Parathyroid adenoma (tissue), 2 donors: ENCODE data around the gene KRT15.

Source experiments
- H2AFZ ChIP-seq: fragments of 300-600 bp; sonication (generic); one replicate; pipeline ENCODE4 v1.7.0; 2017; ENCODE audit warnings: antibody characterized with exemption, mild to moderate bottlenecking
- H3K27ac ChIP-seq: fragments of 300-600 bp; sonication (generic); one replicate; pipeline ENCODE4 v1.7.0; 2017
- H3K27me3 ChIP-seq: fragments of 300-600 bp; sonication (generic); one replicate; pipeline ENCODE4 v1.7.0; 2017; ENCODE audit warnings: low read length; ENCODE audit not compliant: control insufficient read depth, insufficient read depth
- H3K36me3 ChIP-seq: fragments of 300-600 bp; sonication (generic); one replicate; pipeline ENCODE4 v1.7.0; 2017; ENCODE audit warnings: low read length; ENCODE audit not compliant: control insufficient read depth, insufficient read depth
- H3K4me1 ChIP-seq: fragments of 300-600 bp; sonication (generic); one replicate; pipeline ENCODE4 v1.7.0; 2017; ENCODE audit warnings: control low read depth
- H3K4me2 ChIP-seq: fragments of 300-600 bp; sonication (generic); one replicate; pipeline ENCODE4 v1.7.0; 2017; ENCODE audit warnings: low read length
- H3K4me3 ChIP-seq: fragments of 300-600 bp; sonication (generic); one replicate; pipeline ENCODE4 v1.7.0; 2017; ENCODE audit warnings: low read depth, low read length
- H3K79me2 ChIP-seq: fragments of 300-600 bp; sonication (generic); one replicate; pipeline ENCODE4 v1.7.0; 2017; ENCODE audit warnings: control low read depth
- H3K9ac ChIP-seq: fragments of 300-600 bp; sonication (generic); one replicate; pipeline ENCODE4 v1.7.0; 2017; ENCODE audit warnings: mild to moderate bottlenecking
- H3K9me3 ChIP-seq: fragments of 300-600 bp; sonication (generic); one replicate; pipeline ENCODE4 v1.7.0; 2017; ENCODE audit warnings: low read length; ENCODE audit not compliant: control insufficient read depth
- CTCF ChIP-seq: fragments of 300-600 bp; sonication (generic); IDR thresholded peaks from one replicate; pipeline ENCODE4 v1.7.0; 2017; ENCODE audit warnings: antibody characterized with exemption, mild to moderate bottlenecking
- donor health status: primary hyperparathyroidism.

Gene KRT15

GRCh38 chr17:41530062-41531048 is 11.7 kb upstream of the KRT15 start:
- no peak for TF ChIP-seq CTCF
- Histone ChIP-seq H3K27ac (peak overlapping the region; percentile 72), H3K4me1 (peaks cover 21% of the 10 kb centered on the region), H3K4me2 (peak overlapping the region; percentile 1), H3K27me3 (no peaks in the 10 kb centered on the region), H3K9ac (no peak overlapping the region), H3K9me3 (no peaks in the 10 kb centered on the region), H2AFZ (peak overlapping the region; percentile 68), H3K79me2 (no peaks in the 10 kb centered on the region), H3K36me3 (no peaks in the 10 kb centered on the region), H3K4me3 (no peak overlapping the region)

- peak overlapping the region; percentile 72 for H3K27ac ChIP-seq
- H2AFZ ChIP-seq: peak overlapping the region; percentile 68
- H3K79me2 ChIP-seq: no peaks in the 10 kb centered on the region
- no peaks in the 10 kb centered on the region for H3K27me3 ChIP-seq
- no peak overlapping the region for H3K4me2 ChIP-seq
- no peaks in the 10 kb centered on the region for H3K9me3 ChIP-seq
- peaks cover 21% of the 10 kb centered on the region for H3K4me1 ChIP-seq
- H3K36me3 ChIP-seq: no peaks in the 10 kb centered on the region
- TF ChIP-seq CTCF: no peak
- H3K4me3 ChIP-seq: no peak overlapping the region
- H3K9ac ChIP-seq: no peak overlapping the region
Observed at GRCh38 chr17:41529491-41529915, 10.8 kb upstream of the KRT15 start.

GRCh38 chr17:41528959-41529353 is 10.3 kb upstream of the KRT15 start:
- H3K4me3 ChIP-seq: no peak overlapping the region
- TF ChIP-seq CTCF: no peak

GRCh38 chr17:41527063-41528023 is 8.7 kb upstream of the KRT15 start:
- H3K4me1 ChIP-seq: peaks cover 21% of the 10 kb centered on the region
- peak overlapping the region; percentile 85 for H3K27ac ChIP-seq
- peak overlapping the region; percentile 74 for H2AFZ ChIP-seq
- H3K4me2 ChIP-seq: peak overlapping the region; percentile 93
- H3K9me3 ChIP-seq: no peaks in the 10 kb centered on the region
- H3K79me2 ChIP-seq: no peaks in the 10 kb centered on the region
- TF ChIP-seq CTCF: no peak
- H3K4me3 ChIP-seq: peak overlapping the region; percentile 70
- H3K27me3 ChIP-seq: no peaks in the 10 kb centered on the region
- peak overlapping the region; percentile 88 for H3K9ac ChIP-seq
- no peaks in the 10 kb centered on the region for H3K36me3 ChIP-seq

More at GRCh38 chr17:41528959-41529353, 10.3 kb upstream of the KRT15 start:
- peaks cover 21% of the 10 kb centered on the region for H3K4me1 ChIP-seq
- no peaks in the 10 kb centered on the region for H3K9me3 ChIP-seq
- no peak overlapping the region for H2AFZ ChIP-seq
- H3K4me2 ChIP-seq: no peak overlapping the region
- no peaks in the 10 kb centered on the region for H3K79me2 ChIP-seq
- no peak overlapping the region for H3K9ac ChIP-seq
- no peaks in the 10 kb centered on the region for H3K27me3 ChIP-seq
- no peaks in the 10 kb centered on the region for H3K36me3 ChIP-seq
- H3K27ac ChIP-seq: peak overlapping the region; percentile 72
